ENCODE results near the gene DYNLT1. TPM values are rescaled to one million over a fixed set of nuclear protein-coding genes. Genes with fewer than 3 reads are reported as not detected.

The DYNLT1 gene
- total and polyA plus RNA-seq, 2 of the 13 experiments (the other 11 are each of a cell fraction or from before 2014, with no cell fraction given), result 108 to 171 TPM

GRCh38 chr6:158643836-158644230, 710 bp downstream of the DYNLT1 start (continued):
- 0 out of 2 replicates have a peak, but pooled peaks have one; percentile 41 for TF ChIP-seq SNAPC4 (CRISPR knock-in tag; IDR thresholded peaks at IDR 0.05)
- peak; percentile 4; the same call in 1 of the 2 replicates for TF ChIP-seq ZSCAN5A (CRISPR knock-in tag; IDR thresholded peaks at IDR 0.05; ENCODE audit: borderline replicate concordance)
- TF ChIP-seq ZXDC (CRISPR knock-in tag; IDR thresholded peaks at IDR 0.05), result 0 out of 2 replicates have a peak, but pooled peaks have one; percentile 6
- TF ChIP-seq REPIN1 (CRISPR knock-in tag; IDR thresholded peaks at IDR 0.05; ENCODE audit: borderline replicate concordance, low read depth), result peak; percentile 16; the same call in 1 of the 2 replicates
- TF ChIP-seq DRAP1 (CRISPR knock-in tag; IDR thresholded peaks at IDR 0.05), result no peak
- 0 out of 2 replicates have a peak, but pooled peaks have one; percentile 18 for TF ChIP-seq ZNF761 (CRISPR knock-in tag; conservative IDR thresholded peaks at IDR 0.05)
- no peak for TF ChIP-seq SALL1 (CRISPR knock-in tag; IDR thresholded peaks at IDR 0.05)
- 0 out of 2 replicates have a peak, but pooled peaks have one; percentile 4 for TF ChIP-seq ELF4 (CRISPR knock-in tag; IDR thresholded peaks at IDR 0.05; ENCODE audit: borderline replicate concordance)
- 0 out of 2 replicates have a peak, but pooled peaks have one; percentile 36 for TF ChIP-seq ZNF20 (CRISPR knock-in tag; IDR thresholded peaks at IDR 0.05)
